Measurements from ENCODE around the gene EYA2. TPM values are rescaled to one million over a fixed set of nuclear protein-coding genes. Genes with fewer than 3 reads are reported as not detected.

Gene EYA2
- total and polyA plus RNA-seq, 2 of the 4 experiments (the other 2 are of a cell fraction) = 2.3 to 5.4 TPM

DNA sequence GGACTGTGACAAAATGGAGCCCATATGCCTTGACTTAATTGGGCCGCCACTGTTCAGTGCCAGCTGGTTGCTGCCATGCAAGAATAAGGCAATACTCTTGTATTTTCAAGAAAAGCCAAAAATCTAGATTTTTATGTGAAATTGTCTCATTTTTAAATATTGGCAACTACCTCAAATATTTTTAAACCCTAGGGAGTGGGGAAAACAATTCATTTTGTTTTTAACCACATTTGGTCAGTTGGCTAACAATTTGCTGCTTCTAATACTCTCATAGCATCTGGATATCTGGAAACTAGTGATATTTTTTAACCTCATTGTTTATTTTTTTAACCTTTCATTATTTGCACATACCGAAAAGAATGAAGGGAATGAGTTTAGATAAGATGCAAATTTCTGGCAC is 91.0 kb downstream of the EYA2 start:
- Histone ChIP-seq H2BK5ac (ENCODE audit: low read depth, low read length, poor library complexity, severe bottlenecking) (no peak overlapping the region), H3K36me3 (ENCODE audit: control insufficient read depth, insufficient read depth, low read length) (no peaks in the 10 kb centered on the region), H3K9ac (ENCODE audit: low read depth, low read length) (no peak overlapping the region), H3K9me3 (ENCODE audit: control insufficient read depth, insufficient read depth, low read length) (no peaks in the 10 kb centered on the region; the same call in 1 of the 2 replicates), H3K27me3 (ENCODE audit: control insufficient read depth, insufficient read depth, low read length) (no peaks in the 10 kb centered on the region), H4K8ac (ENCODE audit: low read depth in 2 of 2, low read length in 2 of 2) (no peak overlapping the region), H2AK5ac (ENCODE audit: low read depth, low read length) (no peak overlapping the region), H3K23ac (ENCODE audit: low read depth, low read length) (no peak overlapping the region), H4K91ac (ENCODE audit: insufficient read depth, low read depth, low read length) (no peak overlapping the region), H4K5ac (ENCODE audit: low read depth, low read length) (no peak overlapping the region), H3K9me1 (ENCODE audit: insufficient read depth, low read length) (no peaks in the 10 kb centered on the region), H3K4ac (ENCODE audit: low read depth, low read length) (no peak overlapping the region), H2AFZ (replicated peaks; ENCODE audit: low read length, poor library complexity) (no peak overlapping the region), H3K4me3 (ENCODE audit: insufficient read depth, low read depth, low read length) (no peak overlapping the region), H2BK20ac (ENCODE audit: low read depth, low read length) (no peak overlapping the region), H3K18ac (ENCODE audit: low read depth, low read length) (no peak overlapping the region), H4K20me1 (ENCODE audit: insufficient read depth, low read length) (0 out of 2 replicates have a peak, but pooled peaks cover 3% of the 10 kb centered on the region), H3K4me2 (ENCODE audit: low read depth, low read length) (no peak overlapping the region), H2BK15ac (ENCODE audit: low read depth, low read length) (no peak overlapping the region), H3K4me1 (ENCODE audit: control insufficient read depth, insufficient read depth, low read length) (peaks cover 2% of the 10 kb centered on the region), H3K56ac (ENCODE audit: extremely low read depth, insufficient read depth, low read length) (no peak overlapping the region), H3K14ac (replicated peaks; ENCODE audit: low read depth, low read length) (no peak overlapping the region), H2BK120ac (ENCODE audit: low read depth, low read length) (no peak overlapping the region), H2AK9ac (replicated peaks; ENCODE audit: low read depth, low read length, poor library complexity) (no peak overlapping the region), H3K79me1 (ENCODE audit: low read depth in 1 of 2, low read length in 2 of 2) (no peaks in the 10 kb centered on the region), H3K27ac (ENCODE audit: insufficient read depth, low read length) (no peak overlapping the region)
- dilution Hi-C loops (cut with HindIII; ENCODE audit: low sequenced_read_pairs, unreplicated experiment) = no loop called here
- DNase-seq = no peak
- ATAC-seq (ENCODE audit: low read depth) = no peak
- in situ Hi-C loops (cut with MboI; ENCODE audit: low sequenced_read_pairs) = no loop called here
- CTCF ChIA-PET = no interaction called here
- TF ChIP-seq MXI1 (IDR thresholded peaks at IDR 0.05; ENCODE audit: borderline replicate concordance, low read depth, low read length) (no peak), MAFK (IDR thresholded peaks at IDR 0.05; ENCODE audit: low read depth, low read length) (no peak), CHD1 (IDR thresholded peaks at IDR 0.05; ENCODE audit: low read depth, low read length) (no peak), RCOR1 (IDR thresholded peaks at IDR 0.05; ENCODE audit: insufficient replicate concordance, low read length) (no peak), CEBPB (IDR thresholded peaks at IDR 0.05; ENCODE audit: low read depth, low read length) (no peak), POLR2A (IDR thresholded peaks at IDR 0.05; ENCODE audit: low read depth, low read length) (no peak), BHLHE40 (IDR thresholded peaks at IDR 0.05; ENCODE audit: low read depth, low read length) (no peak), RFX5 (IDR thresholded peaks at IDR 0.05; ENCODE audit: low read depth, low read length) (no peak), RAD21 (IDR thresholded peaks at IDR 0.05; ENCODE audit: low read length) (no peak), FOS (IDR thresholded peaks at IDR 0.05; ENCODE audit: low read depth, low read length) (no peak), SMC3 (IDR thresholded peaks at IDR 0.05; ENCODE audit: low read depth, low read length) (no peak), MAZ (IDR thresholded peaks at IDR 0.05; ENCODE audit: borderline replicate concordance, low read depth, low read length) (no peak), NFE2L2 (IDR thresholded peaks at IDR 0.05; ENCODE audit: low read depth, low read length) (no peak)
- TF ChIP-seq, protein P1, sequence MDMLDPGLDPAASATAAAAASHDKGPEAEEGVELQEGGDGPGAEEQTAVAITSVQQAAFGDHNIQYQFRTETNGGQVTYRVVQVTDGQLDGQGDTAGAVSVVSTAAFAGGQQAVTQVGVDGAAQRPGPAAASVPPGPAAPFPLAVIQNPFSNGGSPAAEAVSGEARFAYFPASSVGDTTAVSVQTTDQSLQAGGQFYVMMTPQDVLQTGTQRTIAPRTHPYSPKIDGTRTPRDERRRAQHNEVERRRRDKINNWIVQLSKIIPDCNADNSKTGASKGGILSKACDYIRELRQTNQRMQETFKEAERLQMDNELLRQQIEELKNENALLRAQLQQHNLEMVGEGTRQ (IDR thresholded peaks at IDR 0.05; ENCODE audit: low read depth, low read length) = no peak
- TF ChIP-seq, protein P2, sequence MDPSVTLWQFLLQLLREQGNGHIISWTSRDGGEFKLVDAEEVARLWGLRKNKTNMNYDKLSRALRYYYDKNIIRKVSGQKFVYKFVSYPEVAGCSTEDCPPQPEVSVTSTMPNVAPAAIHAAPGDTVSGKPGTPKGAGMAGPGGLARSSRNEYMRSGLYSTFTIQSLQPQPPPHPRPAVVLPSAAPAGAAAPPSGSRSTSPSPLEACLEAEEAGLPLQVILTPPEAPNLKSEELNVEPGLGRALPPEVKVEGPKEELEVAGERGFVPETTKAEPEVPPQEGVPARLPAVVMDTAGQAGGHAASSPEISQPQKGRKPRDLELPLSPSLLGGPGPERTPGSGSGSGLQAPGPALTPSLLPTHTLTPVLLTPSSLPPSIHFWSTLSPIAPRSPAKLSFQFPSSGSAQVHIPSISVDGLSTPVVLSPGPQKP (IDR thresholded peaks at IDR 0.05; ENCODE audit: borderline replicate concordance, low read depth, low read length) = no peak
- TF ChIP-seq, protein P3, sequence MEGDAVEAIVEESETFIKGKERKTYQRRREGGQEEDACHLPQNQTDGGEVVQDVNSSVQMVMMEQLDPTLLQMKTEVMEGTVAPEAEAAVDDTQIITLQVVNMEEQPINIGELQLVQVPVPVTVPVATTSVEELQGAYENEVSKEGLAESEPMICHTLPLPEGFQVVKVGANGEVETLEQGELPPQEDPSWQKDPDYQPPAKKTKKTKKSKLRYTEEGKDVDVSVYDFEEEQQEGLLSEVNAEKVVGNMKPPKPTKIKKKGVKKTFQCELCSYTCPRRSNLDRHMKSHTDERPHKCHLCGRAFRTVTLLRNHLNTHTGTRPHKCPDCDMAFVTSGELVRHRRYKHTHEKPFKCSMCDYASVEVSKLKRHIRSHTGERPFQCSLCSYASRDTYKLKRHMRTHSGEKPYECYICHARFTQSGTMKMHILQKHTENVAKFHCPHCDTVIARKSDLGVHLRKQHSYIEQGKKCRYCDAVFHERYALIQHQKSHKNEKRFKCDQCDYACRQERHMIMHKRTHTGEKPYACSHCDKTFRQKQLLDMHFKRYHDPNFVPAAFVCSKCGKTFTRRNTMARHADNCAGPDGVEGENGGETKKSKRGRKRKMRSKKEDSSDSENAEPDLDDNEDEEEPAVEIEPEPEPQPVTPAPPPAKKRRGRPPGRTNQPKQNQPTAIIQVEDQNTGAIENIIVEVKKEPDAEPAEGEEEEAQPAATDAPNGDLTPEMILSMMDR (conservative IDR thresholded peaks at IDR 0.05; ENCODE audit: low read depth, low read length) = no peak
- no CpG with 5 or more reads among the region's 2 CpGs for WGBS, 2 experiments (ENCODE audit: extremely low coverage in 2 of 2, insufficient read length in 1 of 2)
- intact Hi-C loops (cut with micrococcal nuclease) = no loop called here
- no TSS peak for BruUV-seq (replicated peaks)
- POLR2A ChIA-PET (ENCODE audit: unreplicated experiment) = no interaction called here

All from IMR-90 (cell line).